Keratinocyte (primary cell): Measurements from ENCODE around the gene PYGM.

Experiments
- CTCF ChIP-seq, 3 experiments: IDR thresholded peaks in 1 of 3; conservative IDR thresholded peaks in 1 of 3; optimal IDR thresholded peaks in 1 of 3; 2 replicates in 2 of 3; 3 replicates in 1 of 3; pipeline versions ENCODE3 to v1.5.1; 2011; ENCODE audit warnings: low read length in 3 of 3, mild to moderate bottlenecking in 3 of 3, moderate library complexity in 2 of 3, control low read depth in 1 of 3, inconsistent platforms in 1 of 3; ENCODE audit not compliant: insufficient read depth in 2 of 3; ENCODE audit errors: extremely low read depth in 1 of 3
- EZH2 ChIP-seq: IDR thresholded peaks from one replicate; pipeline ENCODE4 v1.6.1; 2012; ENCODE audit warnings: inconsistent platforms, mild to moderate bottlenecking, low read length, moderate library complexity

GRCh38 chr11:64771861-64772260 is 12.1 kb upstream of the PYGM start:
- TF ChIP-seq CTCF (optimal IDR thresholded peaks at IDR 0.05 in 1 of 3, IDR thresholded peaks at IDR 0.05 in 1 of 3, conservative IDR thresholded peaks at IDR 0.05 in 1 of 3; ENCODE audit: extremely low read depth in 1 of 3, insufficient read depth in 2 of 3, low read length in 3 of 3): no peak
- TF ChIP-seq EZH2: no peak
